Muscle of leg (tissue), 16 donors: ENCODE measurements around the gene ADGRD1. TPM values are rescaled to one million over a fixed set of nuclear protein-coding genes. Genes with fewer than 3 reads are reported as not detected.
"Not testable (repeated sequence)": the region's sequence is repeated elsewhere in the genome, so short reads cannot be mapped to it uniquely, and the experiment has no call there.

Experiments
- DNase-seq: peaks from one replicate; pipeline ENCODE4 v3.0.0; 2013
- H3K27ac ChIP-seq: one replicate; pipeline ENCODE4 v1.5.1; 2013; ENCODE audit warnings: mild to moderate bottlenecking, low read length, control low read depth
- H3K27me3 ChIP-seq: one replicate; pipeline ENCODE4 v1.6.1; 2013; ENCODE audit warnings: low read length; ENCODE audit not compliant: control insufficient read depth, insufficient read depth
- H3K36me3 ChIP-seq: one replicate; pipeline ENCODE4 v1.6.1; 2013; ENCODE audit warnings: low read length; ENCODE audit not compliant: control insufficient read depth, insufficient read depth
- H3K4me1 ChIP-seq: one replicate; pipeline ENCODE4 v1.6.1; 2013; ENCODE audit warnings: low read length; ENCODE audit not compliant: control insufficient read depth, insufficient read depth
- H3K4me3 ChIP-seq: one replicate; pipeline ENCODE4 v1.5.1; 2013; ENCODE audit warnings: low read length, control low read depth
- H3K9me3 ChIP-seq: replicated peaks from 2 replicates; pipeline ENCODE4 v1.6.1; 2013; ENCODE audit warnings: low read depth, low read length; ENCODE audit not compliant: control insufficient read depth
- WGBS: methylation state at CpG from one replicate; pipeline ENCODE4 v1.1.5; 2013; ENCODE audit warnings: missing lambda C conversion rate; ENCODE audit not compliant: insufficient coverage; 5-methylcytosine and 5-hydroxymethylcytosine counted together
- long read RNA-seq, 11 donors: transcript quantifications; one replicate each; lab custom pipeline, GENCODE V29; 2026
- polyA plus RNA-seq, 8 donors: library from polyadenylated mRNA; unstranded; fragments of 120-200 nt; gene quantifications; one replicate each; pipeline versions ENCODE4 v1.2.1 to v1.2.3, GENCODE V29; 2013; ENCODE audit warnings: inconsistent platforms in 1 of 8, low replicate concordance in 1 of 8; ENCODE audit not compliant: insufficient read length in 8 of 8, insufficient read depth in 1 of 8
- total RNA-seq: library from RNA; stranded (reverse); fragments of 120-200 nt; gene quantifications from one replicate; pipeline ENCODE4 v1.2.4, GENCODE V29; 2013

ADGRD1 gene
- 10.8 TPM for total RNA-seq
- 10 to 100 TPM in 5 of 8 donors, 1 to 10 TPM in 3; 4.9 to 14.7 (median 10.5) TPM for polyA plus RNA-seq
- long read RNA-seq, donor 1: 0 reads
- long read RNA-seq, donor 2: 0 reads
- long read RNA-seq, donor 3: 0 reads
- long read RNA-seq, donor 4, full-length matches to known transcripts: 1 of 1 reads
- long read RNA-seq, donor 4, partial matches to known transcripts: 0 of 1 reads
- long read RNA-seq, donor 4, other reads (novel, unspliced or antisense): 0 of 1 reads
- long read RNA-seq, donor 5, full-length matches to known transcripts: 1 of 1 reads
- long read RNA-seq, donor 5, partial matches to known transcripts: 0 of 1 reads
- long read RNA-seq, donor 5, other reads (novel, unspliced or antisense): 0 of 1 reads
- long read RNA-seq, donor 6: 0 reads
- long read RNA-seq, donor 7: 0 reads
- long read RNA-seq, donor 8: 0 reads
- long read RNA-seq, donor 9: 0 reads
- long read RNA-seq, donor 10: 0 reads
- long read RNA-seq, donor 11: 0 reads

DNA sequence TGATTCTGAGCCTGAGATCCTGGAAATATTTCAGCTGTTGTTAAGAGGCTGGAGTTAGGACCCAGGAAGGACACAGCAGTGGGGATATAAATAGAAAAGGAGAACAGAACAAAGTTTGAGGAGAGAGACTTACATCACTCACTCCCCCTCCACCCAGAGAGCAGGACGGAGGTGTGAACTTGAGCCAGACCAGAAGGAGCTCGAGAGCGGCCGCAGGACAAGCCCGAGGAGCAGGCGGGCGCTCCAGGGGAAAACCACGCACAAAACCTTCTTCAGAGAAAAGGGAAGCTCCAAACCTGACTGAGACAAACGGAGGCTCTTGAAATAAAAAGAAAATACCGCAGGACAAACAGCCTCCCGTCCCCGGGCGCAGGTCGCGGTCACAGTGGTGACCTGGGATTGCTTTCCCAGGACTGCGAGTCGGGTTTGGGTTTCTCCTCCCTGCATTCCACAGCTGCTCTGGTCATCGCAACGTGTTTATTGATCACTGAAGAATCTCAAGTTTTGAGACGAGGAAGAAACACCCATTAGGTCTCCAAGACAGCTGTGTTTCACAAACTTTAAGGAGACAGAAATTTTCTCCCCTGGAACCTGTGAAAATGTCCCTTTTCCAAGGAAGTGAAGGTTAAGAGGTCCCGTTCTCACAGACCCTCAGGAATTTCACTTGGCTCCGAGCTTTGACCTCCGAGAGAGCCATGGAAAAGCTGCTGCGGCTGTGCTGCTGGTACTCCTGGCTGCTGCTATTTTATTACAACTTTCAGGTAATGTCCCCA is at the start of gene ADGRD1:
Gene ADGRD1, plus strand, starts transcription at position 137 of the 773 bp plus-strand sequence. Its CDS starts 559 bp downstream, at position 696.
- H3K36me3 ChIP-seq: no peaks in the 10 kb centered on the region
- 0% methylated on average over 11 of the region's 24 CpGs for WGBS
- peak within 1 kb of the TSS; percentile 46 for H3K4me3 ChIP-seq
- peak; percentile 93 for DNase-seq
- no peaks in the 10 kb centered on the region for H3K9me3 ChIP-seq
- H3K27me3 ChIP-seq: peaks cover 6% of the 10 kb centered on the region
- H3K27ac ChIP-seq: peak within 1 kb of the TSS; percentile 65
- H3K4me1 ChIP-seq: peaks cover 26% of the 10 kb centered on the region

DNA sequence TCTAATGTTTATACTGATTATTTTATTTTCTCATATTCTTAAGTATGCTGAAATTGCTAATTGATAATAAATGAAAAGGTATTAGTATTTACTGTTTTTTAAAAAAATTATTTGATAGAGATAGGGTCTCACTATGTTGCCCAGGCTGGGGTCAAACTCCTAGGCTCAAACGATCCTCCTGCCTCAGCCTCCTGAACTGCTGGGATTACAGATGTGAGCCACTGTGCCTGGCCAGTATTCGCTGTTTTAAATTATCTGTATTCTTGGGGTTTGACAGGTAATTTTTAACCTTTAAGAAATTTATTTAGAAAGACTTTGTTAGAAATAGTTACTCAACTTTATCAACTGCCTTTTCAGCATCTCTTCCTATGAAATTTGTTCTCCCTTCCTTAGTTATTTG is 49.6 kb upstream of the ADGRD1 start:
- H3K4me1 ChIP-seq: no peaks in the 10 kb centered on the region
- no peaks in the 10 kb centered on the region for H3K9me3 ChIP-seq
- H3K36me3 ChIP-seq: no peaks in the 10 kb centered on the region
- WGBS: 67% methylated on average over 1 of the region's 2 CpGs
- no peaks in the 10 kb centered on the region for H3K27me3 ChIP-seq
- DNase-seq: no peak
- H3K27ac ChIP-seq: no peak overlapping the region
- H3K4me3 ChIP-seq: no peak overlapping the region

DNA sequence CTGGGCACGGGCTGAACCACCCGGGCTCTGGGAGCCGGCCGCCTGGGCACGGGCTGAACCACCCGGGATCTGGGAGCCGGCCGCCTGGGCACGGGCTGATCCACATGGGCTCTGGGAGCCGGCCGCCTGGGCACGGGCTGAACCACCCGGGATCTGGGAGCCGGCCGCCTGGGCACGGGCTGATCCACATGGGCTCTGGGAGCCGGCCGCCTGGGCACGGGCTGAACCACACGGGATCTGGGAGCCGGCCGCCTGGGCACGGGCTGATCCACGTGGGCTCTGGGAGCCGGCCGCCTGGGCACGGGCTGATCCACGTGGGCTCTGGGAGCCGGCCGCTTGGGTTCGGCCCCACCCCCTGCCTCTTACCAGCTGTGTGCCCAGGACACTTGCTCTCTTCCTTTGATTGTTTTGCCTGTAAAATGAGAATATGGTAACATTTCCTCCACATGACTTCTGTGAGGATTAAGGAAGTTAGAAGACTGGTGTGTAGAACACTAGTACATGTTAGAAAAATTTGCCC is 48.7 kb upstream of the ADGRD1 start:
- 87% methylated on average over 17 of the region's 31 CpGs for WGBS
- not testable (repeated sequence) for H3K9me3 ChIP-seq, H3K27ac ChIP-seq, H3K36me3 ChIP-seq, H3K27me3 ChIP-seq, H3K4me1 ChIP-seq, H3K4me3 ChIP-seq, DNase-seq

DNA sequence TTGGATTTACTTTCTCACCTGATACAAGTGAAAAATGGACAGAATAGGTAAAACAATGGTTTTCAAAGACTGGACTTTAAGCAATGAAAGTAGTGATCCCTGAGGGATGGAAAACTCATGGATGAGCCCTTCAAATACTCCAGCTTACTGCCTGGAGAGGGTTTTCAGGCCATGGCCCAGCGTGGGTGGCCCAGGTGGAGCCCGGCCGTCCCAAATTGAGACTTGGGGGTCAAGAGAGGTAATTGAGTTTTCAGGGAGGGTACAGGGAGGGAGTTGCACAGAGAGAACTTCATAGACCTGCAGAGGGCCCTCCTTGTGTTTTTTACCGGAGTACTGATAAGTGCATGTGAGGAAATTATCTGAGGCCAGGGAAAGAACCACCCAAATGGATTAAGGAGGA is 44.6 kb upstream of the ADGRD1 start:
- no peak overlapping the region for H3K27ac ChIP-seq
- 87% methylated on average over 4 of the region's 4 CpGs for WGBS

DNA sequence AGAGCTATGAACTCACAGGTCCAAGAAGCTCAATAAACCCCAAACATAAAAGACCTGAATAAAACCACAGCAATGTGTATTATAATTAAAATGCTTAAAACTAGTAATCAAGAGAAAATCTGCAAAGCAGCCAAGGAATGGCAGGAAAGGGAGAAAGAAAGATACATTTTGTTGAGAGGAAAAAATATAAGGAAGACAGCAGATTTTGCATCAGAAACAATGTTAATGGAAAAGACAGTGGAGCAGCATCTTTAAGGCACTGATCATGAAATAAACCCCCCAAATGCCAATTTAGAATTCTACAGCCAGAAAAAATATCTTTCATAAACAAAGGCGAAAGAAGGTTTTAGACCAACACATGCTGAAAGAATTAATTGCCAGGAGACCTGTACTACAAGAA is 42.5 kb upstream of the ADGRD1 start:
- H3K4me3 ChIP-seq: no peak overlapping the region
- H3K4me1 ChIP-seq: peaks cover 3% of the 10 kb centered on the region
- H3K27me3 ChIP-seq: peaks cover 9% of the 10 kb centered on the region
- peaks cover 3% of the 10 kb centered on the region for H3K9me3 ChIP-seq
- H3K27ac ChIP-seq: no peak overlapping the region
- WGBS: no CpG with 5 or more reads among the region's 1 CpG
- DNase-seq: no peak
- H3K36me3 ChIP-seq: no peaks in the 10 kb centered on the region

More for the DNA sequence above, 44.6 kb upstream of the ADGRD1 start:
- Histone ChIP-seq H3K27me3 (no peaks in the 10 kb centered on the region), H3K4me3 (no peak overlapping the region), H3K9me3 (peaks cover 3% of the 10 kb centered on the region), H3K4me1 (no peaks in the 10 kb centered on the region), H3K36me3 (no peaks in the 10 kb centered on the region)
- no peak for DNase-seq

DNA sequence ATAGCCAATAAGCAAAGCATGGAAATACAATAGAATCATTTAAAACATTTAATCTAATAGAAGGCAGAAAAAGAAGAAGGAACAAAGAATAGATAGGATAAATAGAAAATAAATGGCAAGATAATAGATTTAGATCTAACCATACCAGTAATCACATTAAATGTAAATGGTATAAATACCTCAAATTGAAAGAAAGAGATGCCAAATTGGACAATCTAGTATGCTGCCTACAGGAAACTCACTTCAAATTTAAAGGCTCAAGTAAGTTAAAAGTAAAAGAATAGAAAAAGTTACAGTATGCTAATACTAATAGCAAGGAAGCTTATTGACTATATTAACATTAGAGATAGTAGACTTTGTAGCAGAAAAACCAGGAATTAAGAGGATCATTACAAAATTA is 41.8 kb upstream of the ADGRD1 start:
- Histone ChIP-seq H3K9me3 (peaks cover 3% of the 10 kb centered on the region), H3K27me3 (peaks cover 15% of the 10 kb centered on the region), H3K4me3 (no peak overlapping the region), H3K36me3 (no peaks in the 10 kb centered on the region), H3K4me1 (peaks cover 8% of the 10 kb centered on the region), H3K27ac (no peak overlapping the region)
- no peak for DNase-seq

DNA sequence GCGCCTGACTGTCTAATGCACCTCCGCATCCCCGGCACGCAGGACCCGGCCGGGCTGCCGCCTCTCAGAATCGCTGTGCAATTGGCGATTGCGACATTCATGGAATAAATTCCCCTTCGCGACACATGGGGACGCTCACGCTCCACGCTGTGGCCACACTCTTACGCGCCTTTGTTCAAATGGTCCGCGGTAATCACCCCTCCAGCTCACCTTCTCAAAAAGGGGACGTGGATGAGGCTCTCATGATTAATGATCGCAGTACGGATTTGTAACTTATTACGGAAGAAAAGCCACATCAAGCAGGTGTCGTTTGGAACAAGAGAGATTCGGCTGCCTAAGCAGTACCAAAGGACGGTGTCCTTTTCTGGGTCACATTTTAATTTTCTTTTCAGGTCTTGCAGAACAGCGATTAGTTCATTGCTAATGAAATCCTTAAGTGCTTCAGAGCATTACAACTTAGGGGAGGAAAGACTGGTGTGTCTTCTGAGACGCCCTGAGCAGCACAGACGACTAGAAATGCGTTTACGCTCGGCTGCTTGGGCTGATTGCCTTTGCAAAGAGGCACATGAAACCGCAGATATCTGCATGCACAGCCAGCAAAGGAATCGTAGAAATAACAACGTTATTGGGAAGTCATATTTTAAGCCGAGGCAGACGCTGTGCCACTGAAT is 37.3 kb upstream of the ADGRD1 start:
- Histone ChIP-seq H3K9me3 (no peaks in the 10 kb centered on the region), H3K27ac (no peak overlapping the region), H3K4me3 (peak overlapping the region; percentile 25), H3K4me1 (peaks cover 8% of the 10 kb centered on the region), H3K27me3 (peaks cover 27% of the 10 kb centered on the region), H3K36me3 (no peaks in the 10 kb centered on the region)
- WGBS: 3% methylated on average over 30 of the region's 37 CpGs
- peak; percentile 76 for DNase-seq

DNA sequence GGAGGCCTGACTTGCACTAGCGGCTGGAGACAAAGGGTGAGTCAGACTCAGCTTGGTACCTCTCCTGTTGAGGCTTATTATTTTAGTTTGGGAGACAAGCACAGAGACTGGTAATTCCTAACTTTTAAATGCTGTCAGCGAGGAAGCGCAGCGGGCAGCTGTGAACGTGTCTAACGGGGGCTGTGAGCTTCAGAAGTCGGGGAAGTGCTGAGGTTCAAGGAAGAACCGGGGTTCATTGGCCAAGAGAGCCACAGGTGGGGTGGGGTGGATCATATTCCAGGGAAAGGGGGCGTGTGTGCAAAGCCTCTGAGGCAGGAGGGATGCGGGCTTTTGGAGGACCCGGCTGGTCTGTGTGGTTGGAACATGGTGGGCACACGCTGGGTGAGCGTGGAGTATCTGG is 36.1 kb upstream of the ADGRD1 start:
- no peaks in the 10 kb centered on the region for H3K36me3 ChIP-seq
- peaks cover 27% of the 10 kb centered on the region for H3K27me3 ChIP-seq
- no peak overlapping the region for H3K27ac ChIP-seq
- WGBS: 92% methylated on average over 12 of the region's 13 CpGs
- H3K4me3 ChIP-seq: no peak overlapping the region
- H3K4me1 ChIP-seq: peaks cover 8% of the 10 kb centered on the region
- no peak for DNase-seq
- H3K9me3 ChIP-seq: peaks cover 3% of the 10 kb centered on the region

DNA sequence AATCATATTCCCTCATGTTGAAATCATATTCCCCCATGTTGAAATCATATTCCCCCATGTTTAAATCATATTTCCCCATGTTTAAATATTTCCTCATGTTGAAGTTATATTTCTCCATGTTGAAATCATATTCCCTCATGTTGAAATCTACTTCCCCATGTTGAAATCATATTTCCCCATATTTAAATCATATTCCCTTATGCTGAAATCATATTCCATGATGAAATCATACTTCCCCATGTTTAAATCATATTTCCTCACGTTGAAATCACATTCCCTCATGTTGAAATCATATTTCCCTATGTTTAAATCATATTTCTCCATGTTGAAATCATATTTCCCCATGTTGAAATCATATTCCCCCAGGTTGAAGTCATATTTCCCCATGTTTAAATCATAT is 34.6 kb upstream of the ADGRD1 start:
- H3K9me3 ChIP-seq: peaks cover 3% of the 10 kb centered on the region
- peaks cover 27% of the 10 kb centered on the region for H3K27me3 ChIP-seq
- no peak overlapping the region for H3K27ac ChIP-seq
- no peak overlapping the region for H3K4me3 ChIP-seq
- 45% methylated on average over 1 of the region's 1 CpG for WGBS
- DNase-seq: no peak
- no peaks in the 10 kb centered on the region for H3K36me3 ChIP-seq
- H3K4me1 ChIP-seq: peaks cover 8% of the 10 kb centered on the region
